Measurements from ENCODE around the gene FDX2. TPM values are rescaled to one million over a fixed set of nuclear protein-coding genes. Genes with fewer than 3 reads are reported as not detected.

FDX2 gene
- total RNA-seq, 1 donor from 2014 or later, result 18.2 TPM

DNA sequence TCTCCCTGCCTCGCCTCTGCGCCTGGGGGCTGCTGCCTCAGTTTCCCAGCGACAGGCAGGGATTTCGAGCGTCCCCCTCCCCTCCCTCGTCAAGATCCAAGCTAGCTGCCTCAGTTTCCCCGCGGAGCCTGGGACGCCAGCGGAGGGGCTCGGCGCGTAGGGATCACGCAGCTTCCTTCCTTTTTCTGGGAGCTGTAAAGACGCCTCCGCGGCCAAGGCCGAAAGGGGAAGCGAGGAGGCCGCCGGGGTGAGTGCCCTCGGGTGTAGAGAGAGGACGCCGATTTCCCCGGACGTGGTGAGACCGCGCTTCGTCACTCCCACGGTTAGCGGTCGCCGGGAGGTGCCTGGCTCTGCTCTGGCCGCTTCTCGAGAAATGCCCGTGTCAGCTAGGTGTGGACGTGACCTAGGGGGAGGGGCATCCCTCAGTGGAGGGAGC is 45.6 kb downstream of the FDX2 start:
- peak; percentile 64 for ATAC-seq
- intact Hi-C loops (cut with micrococcal nuclease), result no loop called here

DNA sequence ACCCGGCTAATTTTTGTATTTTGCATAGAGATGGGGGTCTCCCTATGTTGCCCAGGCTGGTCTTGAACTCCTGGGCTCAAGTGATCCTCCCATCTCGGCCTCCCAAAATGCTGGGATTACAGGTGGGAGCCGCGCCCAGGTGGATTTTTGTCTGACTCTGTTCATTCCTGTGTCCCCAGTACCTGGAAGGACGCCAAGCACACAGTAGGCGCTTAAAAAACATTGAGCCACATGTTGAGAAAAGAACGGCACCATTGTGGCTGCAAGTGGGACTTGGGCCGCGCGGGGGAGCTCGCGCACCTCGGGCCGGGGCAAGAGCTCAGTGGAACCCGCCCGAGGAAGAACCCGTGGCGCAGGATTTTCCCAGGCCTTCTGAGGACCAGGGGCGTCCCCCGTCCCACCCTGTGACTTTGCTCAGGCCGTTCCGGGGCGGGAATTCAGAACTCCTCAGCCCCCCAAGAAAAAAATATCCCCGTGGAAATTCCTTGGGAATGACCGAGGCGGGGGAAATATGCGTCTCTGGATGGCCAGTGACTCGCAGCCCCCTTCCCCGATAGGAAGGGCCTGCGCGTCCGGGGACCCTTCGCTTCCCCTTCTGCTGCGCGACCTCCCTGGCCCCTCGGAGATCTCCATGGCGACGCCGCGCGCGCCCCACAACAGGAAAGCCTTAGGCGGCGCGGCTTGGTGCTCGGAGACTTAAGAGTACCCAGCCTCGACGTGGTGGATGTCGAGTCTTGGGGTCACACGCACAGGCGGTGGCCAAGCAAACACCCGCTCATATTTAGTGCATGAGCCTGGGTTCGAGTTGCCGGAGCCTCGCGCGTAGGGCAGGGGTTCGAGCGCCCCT is 46.3 kb downstream of the FDX2 start:
- DNase-seq (peak; percentile 93), ATAC-seq (peak; percentile 85)
- intact Hi-C loops (cut with micrococcal nuclease), result loop anchor here (5.0 kb wide), 1 partner anchor 118 kb away; no protein-coding TSS in a partner anchor

More for the DNA sequence above, 45.6 kb downstream of the FDX2 start:
- DNase-seq, result peak; percentile 80

DNA sequence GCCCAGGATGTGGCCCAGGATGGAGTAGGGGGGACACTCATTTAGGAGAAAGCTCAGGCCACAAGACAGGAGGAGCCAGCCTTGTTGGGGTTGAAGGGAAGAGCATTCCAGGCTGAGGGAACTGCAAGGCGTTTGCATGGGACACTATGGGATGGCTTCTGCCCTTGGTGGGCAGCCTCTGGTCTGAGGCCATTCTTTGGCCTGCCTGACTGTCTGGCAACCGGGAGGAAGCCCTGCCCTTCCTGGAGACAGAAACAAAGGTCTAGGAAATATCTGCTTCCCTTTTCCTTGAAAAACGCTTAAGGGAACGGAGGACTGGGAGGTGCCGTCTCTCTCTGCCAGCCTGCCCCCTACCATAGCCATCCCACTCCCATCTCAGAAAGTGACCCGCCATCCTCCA is 47.7 kb downstream of the FDX2 start:
- DNase-seq, result peak; percentile 48
- ATAC-seq, result peak; percentile 18
- intact Hi-C loops (cut with micrococcal nuclease), result loop anchor here (5.0 kb wide), 1 partner anchor 119 kb away; no protein-coding TSS in a partner anchor

DNA sequence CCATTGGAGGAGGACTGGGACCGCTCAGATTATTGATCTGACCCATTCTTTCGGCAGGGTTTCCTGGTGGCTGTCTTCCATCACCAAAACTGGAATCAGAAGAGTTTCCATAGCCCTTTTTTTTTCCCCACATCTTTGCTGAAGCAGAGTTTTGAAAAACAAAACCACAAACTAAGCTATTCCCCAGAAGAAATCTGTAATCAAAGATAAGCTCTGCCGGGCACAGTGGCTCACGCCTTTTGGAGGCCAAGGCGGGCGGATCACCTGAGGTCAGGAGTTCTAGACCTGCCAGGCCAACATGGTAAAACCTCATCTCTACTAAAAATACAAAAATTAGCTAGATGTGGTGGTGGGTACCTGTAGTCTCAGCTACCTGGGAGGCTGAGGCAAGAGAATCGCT is 49.1 kb downstream of the FDX2 start:
- ATAC-seq (no peak), DNase-seq (no peak)
- intact Hi-C loops (cut with micrococcal nuclease), result loop anchor here (5.0 kb wide), 1 partner anchor 121 kb away; no protein-coding TSS in a partner anchor

DNA sequence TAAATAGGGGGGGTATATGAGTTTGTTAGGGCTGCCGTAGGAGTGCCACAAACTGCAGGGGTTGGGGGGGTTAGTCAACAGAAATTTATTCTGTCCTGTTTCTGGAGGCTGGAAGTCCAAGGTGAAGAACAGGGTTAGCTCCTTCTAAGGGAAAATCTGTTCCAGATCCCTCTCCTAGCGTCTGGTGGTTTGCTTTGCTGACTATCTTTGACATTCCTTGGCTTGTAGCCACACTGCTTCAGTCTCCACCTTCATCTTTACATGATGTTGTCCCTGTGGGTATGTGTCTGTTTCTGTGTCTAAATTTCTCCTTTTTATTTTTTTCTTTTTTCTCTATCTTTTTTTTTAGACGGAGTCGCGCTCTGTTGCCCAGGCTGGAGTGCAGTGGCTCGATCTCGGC is 53.0 kb downstream of the FDX2 start:
- intact Hi-C loops (cut with micrococcal nuclease), result no loop called here
- DNase-seq (no peak), ATAC-seq (no peak)

DNA sequence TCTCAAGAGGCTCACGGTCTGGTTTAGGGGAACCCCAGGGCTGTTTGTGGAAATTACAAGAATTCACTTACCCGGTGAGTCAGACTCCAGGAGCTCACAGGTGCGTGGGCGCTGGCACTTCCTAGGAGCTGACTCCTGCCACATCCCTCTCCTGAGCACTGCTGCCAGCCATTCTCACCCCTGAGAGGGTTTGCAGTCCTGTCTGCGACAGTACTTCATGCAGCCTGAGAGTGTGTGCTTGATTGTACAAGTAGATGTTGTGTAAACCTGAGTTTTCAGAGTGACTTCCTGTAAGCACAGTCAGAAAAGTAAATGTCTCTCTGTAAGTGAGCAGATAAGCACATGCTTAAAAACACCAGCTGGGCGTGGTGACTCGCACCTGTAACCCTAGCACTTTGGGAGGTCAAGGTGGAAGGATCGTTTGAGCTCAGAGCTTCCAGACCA is 55.7 kb downstream of the FDX2 start:
- DNase-seq (no peak), ATAC-seq (no peak)
- intact Hi-C loops (cut with micrococcal nuclease), result no loop called here

Other genes starting within 250 kb of the FDX2 start
- 8.2 TPM for gene SHFL, start 229.7 kb downstream of the FDX2 start, total RNA-seq
- gene ANGPTL6, start 213.3 kb downstream of the FDX2 start, total RNA-seq, result not detected
- gene PPAN, start 209.7 kb downstream of the FDX2 start, total RNA-seq, result 21.4 TPM
- 4.2 TPM for gene P2RY11, start 204.3 kb downstream of the FDX2 start, total RNA-seq
- 179 TPM for gene EIF3G, start 196.1 kb downstream of the FDX2 start, total RNA-seq
- 25.1 TPM for gene DNMT1, start 121.1 kb downstream of the FDX2 start, total RNA-seq
- gene S1PR2, start 84.7 kb downstream of the FDX2 start, total RNA-seq, result 5.3 TPM
- gene MRPL4, start 63.8 kb downstream of the FDX2 start, total RNA-seq, result 71.2 TPM
- gene ICAM1, start 44.9 kb downstream of the FDX2 start, total RNA-seq, result 7.3 TPM
- 0.52 TPM for gene ICAM4, start 29.1 kb downstream of the FDX2 start, total RNA-seq
- gene ICAM5, start 26.1 kb downstream of the FDX2 start, total RNA-seq, result 0.32 TPM
- 0.87 TPM for gene ZGLP1, start 6.2 kb downstream of the FDX2 start, total RNA-seq
- 12.3 TPM for gene RAVER1, start 17.5 kb upstream of the FDX2 start, total RNA-seq
- gene ICAM3, start 23.6 kb upstream of the FDX2 start, total RNA-seq, result 25.3 TPM
- 56.0 TPM for gene TYK2, start 64.6 kb upstream of the FDX2 start, total RNA-seq
- gene CDC37, start 87.5 kb upstream of the FDX2 start, total RNA-seq, result 157 TPM
- gene PDE4A, start 104.5 kb upstream of the FDX2 start, total RNA-seq, result 36.1 TPM
- gene KEAP1, start 187.3 kb upstream of the FDX2 start, total RNA-seq, result 87.7 TPM
- not detected for gene S1PR5, start 201.4 kb upstream of the FDX2 start, total RNA-seq
- gene ATG4D, start 227.9 kb upstream of the FDX2 start, total RNA-seq, result 61.4 TPM
- 9.3 TPM for gene KRI1, start 250.0 kb upstream of the FDX2 start, total RNA-seq